Body of pancreas (tissue), 4 donors: Measurements from ENCODE around the gene KCNH8. TPM values are rescaled to one million over a fixed set of nuclear protein-coding genes. Genes with fewer than 3 reads are reported as not detected.
"Not testable (repeated sequence)": the region's sequence is repeated elsewhere in the genome, so short reads cannot be mapped to it uniquely, and the experiment has no call there.

Experiments
- ATAC-seq: fragments of 150-250 bp; one replicate; pipeline ENCODE4 v1.9.1; 2016
- DNase-seq, 4 donors: peaks; one replicate each; pipeline ENCODE4 v3.0.0-alpha.2; 2019
- H3K27ac ChIP-seq, 4 donors: fragments of 200-600 bp; sonication (generic); 1 replicate in 3 of 4; 2 replicates in 1 of 4; pipeline versions ENCODE4 v1.5.1 to v1.6.1; 2016 to 2019; ENCODE audit warnings: mild to moderate bottlenecking in 1 of 4, mixed read lengths in 1 of 4, moderate library complexity in 1 of 4
- H3K27me3 ChIP-seq, 2 donors: fragments of 200-600 bp; sonication (generic); one replicate each; pipeline ENCODE4 v1.6.0; 2016; ENCODE audit warnings: mild to moderate bottlenecking in 1 of 2
- H3K36me3 ChIP-seq, 2 donors: fragments of 200-600 bp; sonication (generic); replicated peaks in 1 of 2; 2 replicates each; pipeline ENCODE4 v1.5.1; 2016; ENCODE audit warnings: low read depth in 2 of 2; ENCODE audit not compliant: insufficient read depth in 1 of 2
- H3K4me1 ChIP-seq: fragments of 200-600 bp; sonication (generic); one replicate; pipeline ENCODE4 v1.6.0; 2016
- H3K4me3 ChIP-seq, 2 donors: fragments of 200-600 bp; sonication (generic); 1 replicate in 1 of 2; 2 replicates in 1 of 2; pipeline ENCODE4 v1.5.1; 2016 to 2019
- H3K9me3 ChIP-seq, 3 donors: fragments of 200-600 bp; sonication (generic); 1 replicate in 2 of 3; 2 replicates in 1 of 3; pipeline ENCODE4 v1.5.1; 2016
- POLR2A ChIP-seq, 3 donors: fragments of 450-650 bp; IDR thresholded peaks; one replicate each; pipeline ENCODE4 v1.6.1; 2016; ENCODE audit warnings: antibody characterized with exemption in 3 of 3, mild to moderate bottlenecking in 2 of 3
- WGBS, 2 donors: methylation state at CpG; one replicate each; pipeline ENCODE4 v1.1.5; 2017; 5-methylcytosine and 5-hydroxymethylcytosine counted together
- intact Hi-C: fragments of 100-400 bp; cut with DNase I; formaldehyde crosslinking; loops from one replicate; pipeline ENCODE4 v1.15.1; 2023
- total RNA-seq, 2 donors: library from RNA; depleted of rRNA; stranded (reverse); fragments of >200 nt; gene quantifications; one replicate each; pipeline ENCODE4 v1.1.0, GENCODE V29; 2016
- TF ChIP-seq, protein P1 (sequence below), 7 experiments: fragments of 450-650 bp in 4 of 7; fragments of 200-600 bp in 3 of 7; sonication (generic) in 3 of 7; IDR thresholded peaks; one replicate each; pipeline ENCODE4 v1.5.1; 2016 to 2019; ENCODE audit warnings: antibody characterized with exemption in 7 of 7

Gene KCNH8
- total RNA-seq, 2 donors from 2014 or later = 2.3 TPM

DNA sequence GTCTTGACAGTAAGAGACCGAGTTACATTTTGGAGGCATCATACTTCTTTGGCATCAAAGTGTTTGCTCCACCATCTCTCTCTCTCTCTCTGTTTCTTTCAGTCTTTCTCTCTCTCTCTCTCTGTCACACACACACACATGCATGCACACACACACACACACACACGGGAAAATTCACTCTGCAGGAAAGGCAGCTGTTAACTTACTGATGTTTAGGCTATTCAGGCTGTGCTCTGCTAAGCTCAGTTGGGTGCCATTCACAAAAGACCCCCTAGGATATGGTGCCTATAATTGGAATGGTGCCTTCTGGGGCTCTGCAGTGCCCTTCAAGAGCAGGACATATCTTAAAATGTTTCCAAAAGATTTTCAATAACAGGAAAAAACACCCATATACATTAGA lies 78.2 kb downstream of the KCNH8 start:
- no peak for ATAC-seq
- DNase-seq = no peak
- Histone ChIP-seq H3K27me3 (no peaks in the 10 kb centered on the region), H3K36me3 (no peaks in the 10 kb centered on the region), H3K27ac (no peak overlapping the region), H3K4me3 (no peak overlapping the region), H3K9me3 (no peaks in the 10 kb centered on the region), H3K4me1 (peaks cover under 1% of the 10 kb centered on the region)
- WGBS, 2 donors = 60 to 81% methylated on average over 2 of the region's 2 CpGs
- intact Hi-C loops = no loop called here
- TF ChIP-seq, protein P1, sequence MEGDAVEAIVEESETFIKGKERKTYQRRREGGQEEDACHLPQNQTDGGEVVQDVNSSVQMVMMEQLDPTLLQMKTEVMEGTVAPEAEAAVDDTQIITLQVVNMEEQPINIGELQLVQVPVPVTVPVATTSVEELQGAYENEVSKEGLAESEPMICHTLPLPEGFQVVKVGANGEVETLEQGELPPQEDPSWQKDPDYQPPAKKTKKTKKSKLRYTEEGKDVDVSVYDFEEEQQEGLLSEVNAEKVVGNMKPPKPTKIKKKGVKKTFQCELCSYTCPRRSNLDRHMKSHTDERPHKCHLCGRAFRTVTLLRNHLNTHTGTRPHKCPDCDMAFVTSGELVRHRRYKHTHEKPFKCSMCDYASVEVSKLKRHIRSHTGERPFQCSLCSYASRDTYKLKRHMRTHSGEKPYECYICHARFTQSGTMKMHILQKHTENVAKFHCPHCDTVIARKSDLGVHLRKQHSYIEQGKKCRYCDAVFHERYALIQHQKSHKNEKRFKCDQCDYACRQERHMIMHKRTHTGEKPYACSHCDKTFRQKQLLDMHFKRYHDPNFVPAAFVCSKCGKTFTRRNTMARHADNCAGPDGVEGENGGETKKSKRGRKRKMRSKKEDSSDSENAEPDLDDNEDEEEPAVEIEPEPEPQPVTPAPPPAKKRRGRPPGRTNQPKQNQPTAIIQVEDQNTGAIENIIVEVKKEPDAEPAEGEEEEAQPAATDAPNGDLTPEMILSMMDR (IDR thresholded peaks at IDR 0.05) = no peak
- TF ChIP-seq POLR2A (IDR thresholded peaks at IDR 0.05) = no peak

- TF ChIP-seq, protein P1 (IDR thresholded peaks at IDR 0.05) = no peak
- TF ChIP-seq POLR2A (IDR thresholded peaks at IDR 0.05) = no peak
- ATAC-seq = no peak
- H3K4me1 ChIP-seq = peaks cover 12% of the 10 kb centered on the region
- DNase-seq = no peak
- no peaks in the 10 kb centered on the region for H3K27me3 ChIP-seq
- no peaks in the 10 kb centered on the region for H3K9me3 ChIP-seq
- no peak overlapping the region for H3K27ac ChIP-seq
- intact Hi-C loops = no loop called here
- WGBS, 2 donors = 91 to 92% methylated on average over 3 of the region's 3 CpGs
- H3K36me3 ChIP-seq = no peaks in the 10 kb centered on the region
- no peak overlapping the region for H3K4me3 ChIP-seq
These were observed 79.9 kb downstream of the KCNH8 start for GRCh38 chr3:19228167-19228566.

DNA sequence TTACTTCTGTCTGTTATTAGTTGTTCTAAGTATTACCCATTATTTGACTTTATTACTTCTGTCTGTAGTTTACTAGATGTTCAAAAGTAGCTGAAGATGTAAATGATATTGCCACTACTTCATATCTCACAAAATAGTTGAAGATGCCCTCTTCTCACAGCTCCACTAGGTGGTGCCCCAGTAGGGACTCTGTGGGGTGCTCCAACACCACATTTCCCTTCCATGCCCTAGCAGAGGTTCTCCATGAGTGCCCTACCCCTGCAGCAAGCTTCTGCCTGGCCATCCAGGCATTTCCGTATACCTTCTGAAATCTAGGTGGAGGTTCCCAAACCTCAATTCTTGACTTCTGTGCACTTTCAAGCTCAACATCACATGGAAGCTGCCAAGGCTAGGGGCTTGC lies 80.8 kb downstream of the KCNH8 start:
- Histone ChIP-seq H3K27ac (no peak overlapping the region), H3K4me3 (no peak overlapping the region), H3K27me3 (no peaks in the 10 kb centered on the region), H3K9me3 (no peaks in the 10 kb centered on the region), H3K36me3 (no peaks in the 10 kb centered on the region), H3K4me1 (peaks cover 12% of the 10 kb centered on the region)
- intact Hi-C loops = no loop called here
- DNase-seq = no peak
- TF ChIP-seq POLR2A (IDR thresholded peaks at IDR 0.05) = no peak
- TF ChIP-seq, protein P1 (IDR thresholded peaks at IDR 0.05) = no peak
- WGBS, 2 donors = 100% methylated on average over 1 of the region's 1 CpG
- ATAC-seq = no peak

- DNase-seq, intact Hi-C loops, H3K27ac ChIP-seq, H3K4me3 ChIP-seq, ATAC-seq, H3K27me3 ChIP-seq, H3K36me3 ChIP-seq, H3K9me3 ChIP-seq: not testable (repeated sequence)
- H3K4me1 ChIP-seq = peaks cover 12% of the 10 kb centered on the region
- 80 to 89% methylated on average over 3 of the region's 3 CpGs for WGBS, 2 donors
These were observed 81.6 kb downstream of the KCNH8 start for GRCh38 chr3:19229881-19230280.

DNA sequence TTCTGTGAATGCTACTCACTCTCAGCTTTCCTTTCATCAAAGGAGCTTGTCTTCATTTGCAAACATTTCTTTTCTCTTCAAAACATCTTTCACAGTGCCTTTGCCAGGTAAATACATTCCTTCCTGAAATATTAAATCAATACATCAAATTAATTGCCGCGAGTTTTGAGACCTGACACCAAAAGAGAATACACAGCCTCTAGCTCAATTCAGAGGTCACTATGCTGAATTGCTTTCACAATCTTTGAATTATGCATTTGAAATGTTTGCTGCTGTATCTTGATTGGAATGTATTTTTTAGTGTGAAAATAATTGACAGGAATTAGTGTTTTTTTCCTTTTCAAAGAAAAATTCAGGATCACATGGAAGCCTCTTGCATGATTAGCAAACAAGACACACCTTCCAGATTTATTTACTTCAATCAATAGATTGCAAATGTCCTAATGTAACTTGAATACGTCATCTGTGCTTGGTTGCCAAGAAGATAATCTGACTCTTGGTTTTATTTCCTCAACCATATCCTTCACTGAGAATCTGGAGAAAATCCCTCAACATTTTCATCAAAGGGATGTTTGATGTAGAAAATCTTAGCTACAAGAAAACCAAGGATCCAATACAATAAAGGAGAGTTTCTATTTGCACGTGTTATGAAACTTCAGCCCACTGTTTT lies 83.6 kb downstream of the KCNH8 start:
- 23 to 28% methylated on average over 4 of the region's 4 CpGs for WGBS, 2 donors
- Histone ChIP-seq H3K4me1 (peaks cover 12% of the 10 kb centered on the region), H3K36me3 (no peaks in the 10 kb centered on the region), H3K9me3 (no peaks in the 10 kb centered on the region), H3K27ac (peak overlapping the region in 1 of 4 donors; percentile 9), H3K27me3 (no peaks in the 10 kb centered on the region), H3K4me3 (no peak overlapping the region)
- ATAC-seq (peak; percentile 87), DNase-seq (peak in 1 of 4 donors; percentile 19)
- TF ChIP-seq, protein P1 (IDR thresholded peaks at IDR 0.05) = no peak
- TF ChIP-seq POLR2A (IDR thresholded peaks at IDR 0.05) = no peak
- intact Hi-C loops = no loop called here
